ENCODE results near the gene C1orf115. TPM values are rescaled to one million over a fixed set of nuclear protein-coding genes. Genes with fewer than 3 reads are reported as not detected.

Gene C1orf115
- total RNA-seq, 6 donors from 2014 or later: 12.6 to 33.0 (median 30.0) TPM

DNA sequence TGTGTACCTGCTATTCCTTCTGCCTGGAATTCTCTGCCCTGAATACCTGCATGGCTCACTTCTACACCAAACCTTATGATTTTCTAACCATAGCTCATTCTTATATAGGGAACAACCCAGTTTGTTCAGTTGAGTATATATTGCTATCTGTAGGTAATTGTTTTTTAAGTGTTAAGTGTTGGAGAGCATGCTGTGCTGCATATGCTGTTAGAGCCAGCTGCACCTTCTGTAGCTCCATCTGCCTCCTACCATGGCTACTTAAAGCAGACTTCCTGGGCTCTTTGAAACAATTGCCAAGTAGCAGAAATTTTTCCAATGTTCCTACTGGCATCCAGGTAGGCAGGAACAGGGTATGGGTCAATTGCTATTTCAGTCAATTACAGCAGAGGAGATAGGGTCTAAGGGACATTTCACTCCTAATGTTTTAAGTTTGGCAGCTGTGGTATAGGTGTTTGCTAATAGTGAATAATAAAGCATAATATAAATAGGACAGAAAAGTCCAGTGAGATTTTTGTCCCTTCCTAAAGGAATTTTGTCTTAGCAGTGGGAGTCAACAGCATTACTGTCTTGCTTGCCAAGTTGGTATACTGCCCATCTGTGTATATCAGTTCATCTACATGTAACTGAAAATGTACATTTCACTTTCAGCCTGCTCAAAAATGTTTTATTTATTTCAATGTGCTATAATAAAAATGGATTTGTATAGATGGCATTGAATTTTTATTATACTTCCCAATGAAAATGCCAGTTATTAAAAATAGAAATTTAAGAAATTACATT lies 34.0 kb upstream of the C1orf115 start:
- ATAC-seq (ENCODE audit: low FRiP score in 2 of 2) (no peak), DNase-seq (no peak)
- Histone ChIP-seq H3K27me3 (no peaks in the 10 kb centered on the region), H3K36me3 (no peaks in the 10 kb centered on the region), H3K27ac (no peak overlapping the region), H3K4me3 (no peak overlapping the region), H3K9me3 (no peaks in the 10 kb centered on the region), H3K4me1 (no peaks in the 10 kb centered on the region)
- TF ChIP-seq, protein P1, sequence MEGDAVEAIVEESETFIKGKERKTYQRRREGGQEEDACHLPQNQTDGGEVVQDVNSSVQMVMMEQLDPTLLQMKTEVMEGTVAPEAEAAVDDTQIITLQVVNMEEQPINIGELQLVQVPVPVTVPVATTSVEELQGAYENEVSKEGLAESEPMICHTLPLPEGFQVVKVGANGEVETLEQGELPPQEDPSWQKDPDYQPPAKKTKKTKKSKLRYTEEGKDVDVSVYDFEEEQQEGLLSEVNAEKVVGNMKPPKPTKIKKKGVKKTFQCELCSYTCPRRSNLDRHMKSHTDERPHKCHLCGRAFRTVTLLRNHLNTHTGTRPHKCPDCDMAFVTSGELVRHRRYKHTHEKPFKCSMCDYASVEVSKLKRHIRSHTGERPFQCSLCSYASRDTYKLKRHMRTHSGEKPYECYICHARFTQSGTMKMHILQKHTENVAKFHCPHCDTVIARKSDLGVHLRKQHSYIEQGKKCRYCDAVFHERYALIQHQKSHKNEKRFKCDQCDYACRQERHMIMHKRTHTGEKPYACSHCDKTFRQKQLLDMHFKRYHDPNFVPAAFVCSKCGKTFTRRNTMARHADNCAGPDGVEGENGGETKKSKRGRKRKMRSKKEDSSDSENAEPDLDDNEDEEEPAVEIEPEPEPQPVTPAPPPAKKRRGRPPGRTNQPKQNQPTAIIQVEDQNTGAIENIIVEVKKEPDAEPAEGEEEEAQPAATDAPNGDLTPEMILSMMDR (IDR thresholded peaks at IDR 0.05): no peak
- no peak for TF ChIP-seq EP300 (IDR thresholded peaks at IDR 0.05)
- no peak for TF ChIP-seq POLR2AphosphoS5 (IDR thresholded peaks at IDR 0.05)
- no peak for TF ChIP-seq POLR2A (IDR thresholded peaks at IDR 0.05)

- H3K27ac ChIP-seq: no peak overlapping the region
- no peaks in the 10 kb centered on the region for H3K36me3 ChIP-seq
- H3K27me3 ChIP-seq: no peaks in the 10 kb centered on the region
- H3K4me1 ChIP-seq: no peaks in the 10 kb centered on the region
- 77 to 86% methylated on average over 3 of the region's 3 CpGs for WGBS, 2 donors
- TF ChIP-seq, protein P1 (IDR thresholded peaks at IDR 0.05): no peak
- TF ChIP-seq POLR2A (IDR thresholded peaks at IDR 0.05) (no peak), POLR2AphosphoS5 (IDR thresholded peaks at IDR 0.05) (no peak), EP300 (IDR thresholded peaks at IDR 0.05) (no peak)
- H3K4me3 ChIP-seq: no peak overlapping the region
- peaks cover 0 to 9% (median 4%) of the 10 kb centered on the region in 4 donors for H3K9me3 ChIP-seq
- ATAC-seq (ENCODE audit: low FRiP score in 2 of 2) (no peak), DNase-seq (no peak)
Measured at GRCh38 chr1:220666349-220666748, 23.8 kb upstream of the C1orf115 start.

DNA sequence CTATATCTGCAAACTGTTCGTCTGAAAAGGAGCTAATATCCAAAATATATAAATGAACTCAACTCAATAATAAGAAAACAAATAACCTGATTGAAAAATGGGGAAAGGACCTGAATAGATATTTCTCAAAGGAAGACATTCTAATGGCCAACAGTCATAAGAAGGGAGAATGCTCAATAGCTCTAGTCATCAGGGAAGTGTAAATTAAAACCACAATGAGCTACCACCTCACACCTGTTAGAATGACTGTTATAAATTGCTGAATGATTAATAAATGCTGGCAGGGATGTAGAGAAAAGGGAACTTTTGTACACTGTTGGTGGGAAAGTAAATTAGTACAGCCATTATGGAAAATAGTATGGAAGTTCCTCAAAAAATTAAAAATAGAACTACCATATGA lies 21.2 kb upstream of the C1orf115 start:
- no peaks in the 10 kb centered on the region for H3K4me1 ChIP-seq
- H3K36me3 ChIP-seq: no peaks in the 10 kb centered on the region
- 73 to 76% methylated on average over 1 of the region's 1 CpG for WGBS, 2 donors
- no peak overlapping the region for H3K27ac ChIP-seq
- ATAC-seq (ENCODE audit: low FRiP score in 2 of 2) (no peak), DNase-seq (no peak)
- no peaks in the 10 kb centered on the region for H3K27me3 ChIP-seq
- H3K9me3 ChIP-seq: peaks cover 0 to 9% (median 4%) of the 10 kb centered on the region in 4 donors
- no peak overlapping the region for H3K4me3 ChIP-seq
- no peak for TF ChIP-seq POLR2A (IDR thresholded peaks at IDR 0.05)
- no peak for TF ChIP-seq POLR2AphosphoS5 (IDR thresholded peaks at IDR 0.05)
- TF ChIP-seq, protein P1 (IDR thresholded peaks at IDR 0.05): no peak

DNA sequence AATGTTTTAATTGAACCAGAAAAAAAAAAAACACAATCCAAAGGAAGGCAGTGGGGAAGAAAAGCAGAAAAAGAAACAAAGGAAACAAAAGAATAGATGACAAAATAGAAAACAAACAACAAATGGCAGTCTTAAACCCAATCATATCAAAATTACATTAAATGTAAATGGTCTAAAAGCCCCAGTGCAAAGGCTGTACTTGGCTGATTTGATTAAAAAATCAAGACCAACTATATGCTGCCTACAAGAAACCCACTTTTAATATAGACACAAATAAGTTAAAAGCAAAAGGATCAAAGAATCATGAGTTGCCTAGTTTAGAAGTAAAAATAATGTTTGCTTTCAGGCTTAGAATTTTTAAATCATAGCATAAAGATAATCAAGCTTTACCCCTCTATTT lies 19.8 kb upstream of the C1orf115 start:
- Histone ChIP-seq H3K27me3 (no peaks in the 10 kb centered on the region), H3K27ac (no peak overlapping the region), H3K4me3 (no peak overlapping the region), H3K4me1 (no peaks in the 10 kb centered on the region), H3K36me3 (no peaks in the 10 kb centered on the region), H3K9me3 (peaks cover 0 to 9% (median 4%) of the 10 kb centered on the region in 4 donors)
- DNase-seq (no peak), ATAC-seq (ENCODE audit: low FRiP score in 2 of 2) (no peak)
- TF ChIP-seq EP300 (IDR thresholded peaks at IDR 0.05) (no peak), POLR2A (IDR thresholded peaks at IDR 0.05) (no peak), POLR2AphosphoS5 (IDR thresholded peaks at IDR 0.05) (no peak)
- TF ChIP-seq, protein P1 (IDR thresholded peaks at IDR 0.05): no peak

DNA sequence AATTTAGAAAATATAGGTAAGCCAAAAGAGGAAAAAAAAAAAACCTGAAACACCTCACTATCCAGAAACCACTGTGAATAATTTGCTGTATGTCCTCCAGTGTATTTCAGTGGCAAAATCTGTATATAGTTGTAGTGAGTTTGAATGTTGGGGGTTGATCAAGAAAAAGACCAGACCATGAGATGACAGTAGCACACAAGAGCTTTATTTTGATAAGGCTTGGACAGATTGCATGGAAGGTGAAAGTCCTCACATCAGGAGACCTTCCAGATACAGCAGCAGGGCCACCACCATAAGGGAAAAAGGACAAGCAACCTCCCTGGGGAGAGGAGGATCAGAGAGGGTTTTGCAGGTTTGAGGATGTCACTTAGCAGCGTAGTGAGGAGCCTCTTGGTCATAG lies 16.2 kb upstream of the C1orf115 start:
- ATAC-seq (ENCODE audit: low FRiP score in 2 of 2) (no peak), DNase-seq (no peak)
- no peaks in the 10 kb centered on the region for H3K27me3 ChIP-seq
- H3K9me3 ChIP-seq: peaks cover 0 to 9% (median 4%) of the 10 kb centered on the region in 4 donors
- no peaks in the 10 kb centered on the region for H3K36me3 ChIP-seq
- TF ChIP-seq POLR2AphosphoS5 (IDR thresholded peaks at IDR 0.05): no peak
- TF ChIP-seq, protein P1 (IDR thresholded peaks at IDR 0.05): no peak
- TF ChIP-seq EP300 (IDR thresholded peaks at IDR 0.05): no peak
- no peak for TF ChIP-seq POLR2A (IDR thresholded peaks at IDR 0.05)
- 94 to 100% methylated on average over 1 of the region's 1 CpG for WGBS, 2 donors
- H3K4me1 ChIP-seq: no peaks in the 10 kb centered on the region
- H3K27ac ChIP-seq: no peak overlapping the region
- no peak overlapping the region for H3K4me3 ChIP-seq

All from upper lobe of left lung (tissue), 6 donors.